Cardiac muscle cell (in vitro differentiated cells and primary cell): Measurements from ENCODE around the gene IGFBP5. TPM values are rescaled to one million over a fixed set of nuclear protein-coding genes. Genes with fewer than 3 reads are reported as not detected.

Source experiments
- DNase-seq, 2 donors: peaks; one replicate each; pipeline versions ENCODE4 v3.0.0 to v3.0.0-alpha.2; 2010 to 2017; ENCODE audit warnings: low read depth in 1 of 2, low spot score in 1 of 2
- H3K27ac ChIP-seq: fragments of 200-600 bp; sonication (generic); 2 replicates; pipeline ENCODE4 v1.5.1; 2016
- H3K27me3 ChIP-seq: fragments of 200-600 bp; sonication (generic); 2 replicates; pipeline ENCODE4 v1.6.0; 2016; ENCODE audit warnings: control low read depth
- H3K36me3 ChIP-seq: fragments of 200-600 bp; sonication (generic); 2 replicates; pipeline ENCODE4 v1.5.1; 2016; ENCODE audit warnings: control low read depth
- H3K4me1 ChIP-seq: fragments of 200-600 bp; sonication (generic); 2 replicates; pipeline ENCODE4 v1.8.1; 2017; ENCODE audit warnings: low read depth, mild to moderate bottlenecking, mixed run types
- H3K4me3 ChIP-seq: fragments of 200-600 bp; sonication (generic); 2 replicates; pipeline ENCODE4 v1.5.1; 2016; ENCODE audit warnings: mild to moderate bottlenecking
- H3K9me3 ChIP-seq: fragments of 200-600 bp; sonication (generic); 2 replicates; pipeline ENCODE4 v1.5.1; 2017; ENCODE audit warnings: low read depth, mild to moderate bottlenecking, control low read depth
- polyA plus RNA-seq: library from polyadenylated mRNA; unstranded; fragments of >200 nt; fragmentation: Nextera tagmentation; extraction: Ambion mirVana; gene quantifications from 2 replicates; pipeline ENCODE4 v1.2.1, GENCODE V29; 2016
- total RNA-seq: library from RNA; depleted of rRNA; stranded (reverse); fragments of >200 nt; gene quantifications from 2 replicates; pipeline ENCODE4 v1.2.3, GENCODE V29; 2016
- TF ChIP-seq, protein P1 (sequence below): IDR thresholded peaks from 2 replicates; pipeline ENCODE4 v1.5.1; 2012; ENCODE audit warnings: low read depth, mild to moderate bottlenecking, low read length

The IGFBP5 gene
- total and polyA plus RNA-seq, 2 experiments from 2014 or later, result 35.2 to 132 TPM

DNA sequence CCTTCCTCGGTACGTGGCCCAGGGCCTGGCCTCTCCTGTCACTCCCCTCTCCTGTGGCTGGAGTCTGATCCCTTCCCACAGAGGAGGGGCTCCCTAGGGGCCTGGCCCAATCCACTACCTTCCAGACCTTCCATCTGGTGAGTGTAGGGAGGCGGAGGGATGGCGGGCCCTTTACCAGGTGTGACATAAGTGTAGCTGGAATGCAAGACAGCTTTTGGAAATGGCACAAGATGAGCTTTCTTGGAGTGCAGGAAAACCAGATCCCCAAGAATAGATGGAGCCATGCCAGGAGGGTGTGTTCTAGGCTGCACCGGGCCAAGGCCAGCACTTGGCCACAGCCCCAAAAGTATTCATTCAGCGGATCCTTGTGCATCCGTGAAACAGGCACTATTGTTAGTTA lies 30.1 kb downstream of the IGFBP5 start:
- Histone ChIP-seq H3K4me1 (peaks cover 10% of the 10 kb centered on the region), H3K27me3 (peaks cover 3% of the 10 kb centered on the region), H3K27ac (peak overlapping the region; percentile 69), H3K9me3 (no peaks in the 10 kb centered on the region), H3K36me3 (peaks cover 6% of the 10 kb centered on the region), H3K4me3 (no peak overlapping the region)
- TF ChIP-seq, protein P1, sequence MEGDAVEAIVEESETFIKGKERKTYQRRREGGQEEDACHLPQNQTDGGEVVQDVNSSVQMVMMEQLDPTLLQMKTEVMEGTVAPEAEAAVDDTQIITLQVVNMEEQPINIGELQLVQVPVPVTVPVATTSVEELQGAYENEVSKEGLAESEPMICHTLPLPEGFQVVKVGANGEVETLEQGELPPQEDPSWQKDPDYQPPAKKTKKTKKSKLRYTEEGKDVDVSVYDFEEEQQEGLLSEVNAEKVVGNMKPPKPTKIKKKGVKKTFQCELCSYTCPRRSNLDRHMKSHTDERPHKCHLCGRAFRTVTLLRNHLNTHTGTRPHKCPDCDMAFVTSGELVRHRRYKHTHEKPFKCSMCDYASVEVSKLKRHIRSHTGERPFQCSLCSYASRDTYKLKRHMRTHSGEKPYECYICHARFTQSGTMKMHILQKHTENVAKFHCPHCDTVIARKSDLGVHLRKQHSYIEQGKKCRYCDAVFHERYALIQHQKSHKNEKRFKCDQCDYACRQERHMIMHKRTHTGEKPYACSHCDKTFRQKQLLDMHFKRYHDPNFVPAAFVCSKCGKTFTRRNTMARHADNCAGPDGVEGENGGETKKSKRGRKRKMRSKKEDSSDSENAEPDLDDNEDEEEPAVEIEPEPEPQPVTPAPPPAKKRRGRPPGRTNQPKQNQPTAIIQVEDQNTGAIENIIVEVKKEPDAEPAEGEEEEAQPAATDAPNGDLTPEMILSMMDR, result no peak
- DNase-seq, result peak in 1 of 2 donors; percentile 68

DNA sequence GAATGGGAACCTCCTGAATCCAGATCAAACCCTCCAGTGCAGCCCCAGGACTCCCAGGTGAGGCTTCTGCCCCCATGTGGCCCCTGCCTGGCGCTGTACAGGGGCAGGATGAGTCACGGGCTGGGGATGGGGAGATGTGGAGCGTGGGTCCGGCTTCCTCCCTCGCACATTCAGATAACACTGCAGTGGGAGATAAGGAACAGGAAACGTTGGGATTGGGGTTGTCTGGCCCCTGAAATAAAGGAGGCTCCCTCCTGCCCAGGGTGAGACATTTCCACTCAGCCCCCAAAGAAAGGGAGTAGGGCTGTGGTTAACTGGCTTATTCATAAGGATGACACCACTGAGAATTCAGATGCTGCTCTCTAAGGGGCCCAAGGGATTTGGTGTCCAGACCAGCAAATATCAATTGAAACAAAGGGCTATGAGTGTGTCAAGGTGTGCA lies 30.7 kb downstream of the IGFBP5 start:
- peak in 1 of 2 donors; percentile 58 for DNase-seq
- Histone ChIP-seq H3K27ac (peak overlapping the region; percentile 69), H3K9me3 (no peaks in the 10 kb centered on the region)

DNA sequence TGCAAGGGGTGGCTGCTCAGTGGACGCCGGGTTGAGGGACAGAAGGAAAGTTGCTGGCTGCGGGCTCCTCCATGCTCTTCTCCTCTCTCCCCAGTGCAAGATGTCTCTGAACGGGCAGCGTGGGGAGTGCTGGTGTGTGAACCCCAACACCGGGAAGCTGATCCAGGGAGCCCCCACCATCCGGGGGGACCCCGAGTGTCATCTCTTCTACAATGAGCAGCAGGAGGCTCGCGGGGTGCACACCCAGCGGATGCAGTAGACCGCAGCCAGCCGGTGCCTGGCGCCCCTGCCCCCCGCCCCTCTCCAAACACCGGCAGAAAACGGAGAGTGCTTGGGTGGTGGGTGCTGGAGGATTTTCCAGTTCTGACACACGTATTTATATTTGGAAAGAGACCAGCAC lies 31.5 kb downstream of the IGFBP5 start:
- TF ChIP-seq, protein P1, result no peak
- DNase-seq, result no peak
- Histone ChIP-seq H3K4me3 (no peak overlapping the region), H3K27ac (no peak overlapping the region), H3K36me3 (peaks cover 6% of the 10 kb centered on the region), H3K9me3 (no peaks in the 10 kb centered on the region), H3K27me3 (peaks cover 1% of the 10 kb centered on the region), H3K4me1 (peaks cover 10% of the 10 kb centered on the region)

More for the DNA sequence above, 30.7 kb downstream of the IGFBP5 start:
- Histone ChIP-seq H3K27me3 (peaks cover 3% of the 10 kb centered on the region), H3K4me3 (no peak overlapping the region), H3K36me3 (peaks cover 6% of the 10 kb centered on the region), H3K4me1 (peaks cover 10% of the 10 kb centered on the region)
- TF ChIP-seq, protein P1, result peak; percentile 32

- Histone ChIP-seq H3K4me3 (no peak overlapping the region), H3K9me3 (no peaks in the 10 kb centered on the region), H3K27me3 (no peaks in the 10 kb centered on the region), H3K27ac (no peak overlapping the region), H3K36me3 (peaks cover 6% of the 10 kb centered on the region), H3K4me1 (peaks cover 10% of the 10 kb centered on the region)
- DNase-seq, result no peak
- TF ChIP-seq, protein P1, result no peak
Observed at GRCh38 chr2:216663106-216663505, 32.2 kb downstream of the IGFBP5 start.

- Histone ChIP-seq H3K4me3 (no peak overlapping the region), H3K9me3 (no peaks in the 10 kb centered on the region), H3K4me1 (peaks cover 10% of the 10 kb centered on the region), H3K27me3 (no peaks in the 10 kb centered on the region), H3K36me3 (peaks cover 6% of the 10 kb centered on the region), H3K27ac (no peak overlapping the region)
- DNase-seq, result no peak
- TF ChIP-seq, protein P1, result no peak
Observed at GRCh38 chr2:216661639-216662375, 33.5 kb downstream of the IGFBP5 start.
